Heart left ventricle (tissue), 13 donors: Measurements from ENCODE around the gene ADGRD1.

Source experiments
- CTCF ChIP-seq, 12 donors: fragments of 200-600 bp; sonication (generic) in 4 of 12; IDR thresholded peaks; one replicate each; pipeline versions ENCODE4 v1.5.0 to v1.8.0; 2018 to 2022; ENCODE audit warnings: antibody characterized with exemption in 12 of 12, mild to moderate bottlenecking in 5 of 12
- POLR2A ChIP-seq, 2 donors: fragments of 450-650 bp; IDR thresholded peaks; one replicate each; pipeline ENCODE4 v1.6.1; 2017; ENCODE audit warnings: antibody characterized with exemption in 2 of 2, mild to moderate bottlenecking in 2 of 2, moderate library complexity in 2 of 2
- donor health status: ischemic (EF 13 %, LVEDD 7.1; RV severe dilation, severe dysfunction).
- donor health status: DM: no; HTN: yes; CAD: no.
- donor health status: DM: no; HTN: no; CAD: no.
- donor health status: ischemic (EF 25% LVEDD 6.9; RV normal size, moderate dysfunction).
- donor health status: ischemic (EF 25% LVEDD 5.7; RV mildly dilated, moderate dysfunction).
- donor health status: ischemic (EF 35%, LVEDD 5.7; RV mildly dilated, moderate dysfunction).
- donor health status: nonischemic (EF 11% LVEDD 7.7; RV severe dilation, severe dysfunction).
- donor health status: DM: yes; HTN: yes; CAD: no.
- donor health status: PGD.
- donor health status: ischemic (EF 29% LVEDD 5.4; RV normal size, mild dysfunction).
- donor health status: nonischemic (EF 23%, LVEDD 6.1; RV moderate dilation, normal function).

GRCh38 chr12:131018019-131018620, 64.4 kb downstream of the ADGRD1 start:
- TF ChIP-seq POLR2A (IDR thresholded peaks at IDR 0.05) (no peak), CTCF (IDR thresholded peaks at IDR 0.05) (no peak)
